ENCODE results near the gene AKT3.

- TF ChIP-seq CHD1 (IDR thresholded peaks at IDR 0.05; ENCODE audit: low read depth, low read length) (no peak), RNF2 (IDR thresholded peaks at IDR 0.05; ENCODE audit: borderline replicate concordance, low read depth, low read length, missing control alignments, poor library complexity, severe bottlenecking) (no peak), CTCF (IDR thresholded peaks at IDR 0.05; ENCODE audit: control extremely low read depth in 1 of 3, insufficient read depth in 1 of 3, low read depth in 1 of 3, low read length in 3 of 3) (no peak), SP1 (IDR thresholded peaks at IDR 0.05; ENCODE audit: low read depth, low read length) (no peak), GABPA (IDR thresholded peaks at IDR 0.05; ENCODE audit: borderline replicate concordance, insufficient read depth, low read length) (no peak), POLR2A (IDR thresholded peaks at IDR 0.05; ENCODE audit: control extremely low read depth in 1 of 2, low read depth in 2 of 2, low read length in 2 of 2) (no peak), EZH2 (IDR thresholded peaks at IDR 0.05; ENCODE audit: low read depth, low read length, severe bottlenecking) (no peak), RFX5 (IDR thresholded peaks at IDR 0.05; ENCODE audit: borderline replicate concordance, low read depth, low read length) (no peak), HDAC2 (IDR thresholded peaks at IDR 0.05; ENCODE audit: borderline replicate concordance in 1 of 2, low read depth in 2 of 2, low read length in 2 of 2) (no peak), EP300 (IDR thresholded peaks at IDR 0.05; ENCODE audit: borderline replicate concordance in 1 of 2, low read depth in 2 of 2, low read length in 2 of 2) (no peak), USF2 (IDR thresholded peaks at IDR 0.05; ENCODE audit: low read length) (no peak), ATF3 (IDR thresholded peaks at IDR 0.05; ENCODE audit: insufficient read depth, low read depth, low read length) (no peak), CHD2 (IDR thresholded peaks at IDR 0.05; ENCODE audit: low read length) (no peak), SIX5 (IDR thresholded peaks at IDR 0.05; ENCODE audit: low read depth, low read length) (no peak)
These were observed 376.6 kb downstream of the AKT3 start for GRCh38 chr1:243473227-243474135.

Measured in H1 (cell line).